Measurements from ENCODE around the gene TEC. TPM values are rescaled to one million over a fixed set of nuclear protein-coding genes. Genes with fewer than 3 reads are reported as not detected.

Gene TEC
- total and polyA plus RNA-seq, 9 of the 15 experiments (the other 6 are each of a cell fraction or from before 2014, with no cell fraction given), result 5.3 to 14.7 (median 8.8) TPM

DNA sequence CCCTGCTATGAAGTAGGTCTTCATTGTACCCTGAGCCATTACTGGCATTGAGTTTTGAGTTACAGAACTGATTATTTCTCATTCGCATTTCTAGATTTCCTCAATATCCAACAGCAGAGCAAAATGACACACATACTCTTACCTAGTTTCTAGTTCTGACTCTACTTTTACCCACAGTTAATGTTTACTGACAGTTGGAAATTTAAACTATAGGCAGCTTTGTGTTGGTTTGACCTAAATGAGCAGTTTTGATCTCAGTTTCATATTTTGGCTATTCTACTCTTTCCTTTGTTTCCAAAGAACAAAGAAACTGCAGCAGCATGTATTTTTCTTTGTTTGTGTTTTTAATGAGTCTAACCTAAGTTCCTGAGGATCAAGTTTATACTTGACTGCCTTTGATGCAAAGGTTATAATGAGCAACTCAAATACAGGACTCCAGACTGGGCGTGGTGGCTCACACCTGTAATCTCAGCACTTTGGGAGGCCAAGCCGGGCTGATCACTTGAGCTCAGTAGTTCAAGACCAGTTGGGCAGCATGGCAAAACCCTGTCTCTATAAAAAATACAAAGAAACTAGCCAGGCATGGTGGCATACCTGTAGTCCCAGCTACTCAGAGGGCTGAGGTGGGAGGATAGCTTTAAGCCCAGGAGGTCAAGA, 166.0 kb downstream of the TEC start:
- H2AFZ ChIP-seq (ENCODE audit: low read depth, low read length), result no peak overlapping the region
- H3K27me3 ChIP-seq (ENCODE audit: control insufficient read depth in 2 of 2, insufficient read depth in 2 of 2, low read length in 2 of 2), result no peaks in the 10 kb centered on the region
- no peaks in the 10 kb centered on the region for H3K36me3 ChIP-seq (ENCODE audit: control insufficient read depth, insufficient read depth, low read length)
- no peak overlapping the region for H3K4me2 ChIP-seq (ENCODE audit: insufficient read depth, low read length)
- intact Hi-C loops (cut with micrococcal nuclease) (no loop called here), in situ Hi-C loops (cut with MboI) (no loop called here)
- no peak overlapping the region for H3K27ac ChIP-seq (ENCODE audit: extremely low read depth, low read depth, low read length)
- no peak overlapping the region for H3K9ac ChIP-seq (ENCODE audit: insufficient read depth in 1 of 2, low read depth in 2 of 2, low read length in 2 of 2)
- FAIRE-seq, result peak; percentile 26
- no peak for DNase-seq (ENCODE audit: extremely low read depth in 1 of 4, low spot score in 3 of 4)
- ChIA-PET POLR2A (no interaction called here), CTCF (ENCODE audit: low intra/inter-chr PET ratio) (no interaction called here)
- no TSS peak for BruUV-seq (replicated peaks)
- H3K4me3 ChIP-seq, result no peak overlapping the region
- no peak for TF ChIP-seq ZBTB7A (IDR thresholded peaks at IDR 0.05; ENCODE audit: borderline replicate concordance, control insufficient read depth, low read depth, low read length)
- no peak for TF ChIP-seq ETS2 (tag; IDR thresholded peaks at IDR 0.05; ENCODE audit: borderline replicate concordance, poor library complexity, severe bottlenecking)
- TF ChIP-seq, protein P1, sequence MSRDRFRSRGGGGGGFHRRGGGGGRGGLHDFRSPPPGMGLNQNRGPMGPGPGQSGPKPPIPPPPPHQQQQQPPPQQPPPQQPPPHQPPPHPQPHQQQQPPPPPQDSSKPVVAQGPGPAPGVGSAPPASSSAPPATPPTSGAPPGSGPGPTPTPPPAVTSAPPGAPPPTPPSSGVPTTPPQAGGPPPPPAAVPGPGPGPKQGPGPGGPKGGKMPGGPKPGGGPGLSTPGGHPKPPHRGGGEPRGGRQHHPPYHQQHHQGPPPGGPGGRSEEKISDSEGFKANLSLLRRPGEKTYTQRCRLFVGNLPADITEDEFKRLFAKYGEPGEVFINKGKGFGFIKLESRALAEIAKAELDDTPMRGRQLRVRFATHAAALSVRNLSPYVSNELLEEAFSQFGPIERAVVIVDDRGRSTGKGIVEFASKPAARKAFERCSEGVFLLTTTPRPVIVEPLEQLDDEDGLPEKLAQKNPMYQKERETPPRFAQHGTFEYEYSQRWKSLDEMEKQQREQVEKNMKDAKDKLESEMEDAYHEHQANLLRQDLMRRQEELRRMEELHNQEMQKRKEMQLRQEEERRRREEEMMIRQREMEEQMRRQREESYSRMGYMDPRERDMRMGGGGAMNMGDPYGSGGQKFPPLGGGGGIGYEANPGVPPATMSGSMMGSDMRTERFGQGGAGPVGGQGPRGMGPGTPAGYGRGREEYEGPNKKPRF (IDR thresholded peaks at IDR 0.05; ENCODE audit: low read depth, low read length), result no peak
- TF ChIP-seq TEAD2 (tag; IDR thresholded peaks at IDR 0.05), result no peak
- TF ChIP-seq MED1 (CRISPR knock-in tag; IDR thresholded peaks at IDR 0.05; ENCODE audit: borderline replicate concordance), result no peak
- no peak for TF ChIP-seq ZNF445 (CRISPR knock-in tag; IDR thresholded peaks at IDR 0.05; ENCODE audit: low read depth)
- no peak for TF ChIP-seq JUND (IDR thresholded peaks at IDR 0.05; ENCODE audit: borderline replicate concordance, low read depth, low read length)
- no peak for TF ChIP-seq JUND (tag; IDR thresholded peaks at IDR 0.05; ENCODE audit: borderline replicate concordance, low read depth, low read length)
- WGBS (ENCODE audit: insufficient coverage, low coverage, missing lambda C conversion rate), result 65% methylated on average over 3 of the region's 3 CpGs
- H4K20me1 ChIP-seq (replicated peaks; ENCODE audit: control insufficient read depth, insufficient read depth, low read length), result no peaks in the 10 kb centered on the region
- no peaks in the 10 kb centered on the region for H3K9me1 ChIP-seq (ENCODE audit: control insufficient read depth, insufficient read depth, low read length)
- no peaks in the 10 kb centered on the region for H3K79me2 ChIP-seq (ENCODE audit: control insufficient read depth, insufficient read depth, low read length)
- no peaks in the 10 kb centered on the region for H3K4me1 ChIP-seq (replicated peaks in 1 of 2; ENCODE audit: control insufficient read depth in 2 of 2, insufficient read depth in 2 of 2, low read length in 2 of 2)
- ATAC-seq, result no peak
- no peaks in the 10 kb centered on the region for H3K9me3 ChIP-seq (replicated peaks; ENCODE audit: control insufficient read depth, insufficient read depth, low read depth, low read length)

All from K562 (cell line).